GM12878 (cell line): ENCODE measurements around the gene AKR1B15. TPM values are rescaled to one million over a fixed set of nuclear protein-coding genes. Genes with fewer than 3 reads are reported as not detected.
A peak's percentile ranks its signal among the peaks of the same experiment; 100 is the strongest.

ENCODE experiments used
- ASH2L ChIP-seq: fragments of 300-600, 200-600 bp; sonication (generic); IDR thresholded peaks from 2 replicates; pipeline ENCODE4 v1.6.1; 2017; ENCODE audit warnings: low read depth, mild to moderate bottlenecking, borderline replicate concordance
- ATF2 ChIP-seq: IDR thresholded peaks from 2 replicates; pipeline ENCODE4 v1.6.1; 2012; ENCODE audit warnings: low read length, inconsistent platforms
- BACH1 ChIP-seq: fragments of 450-650 bp; IDR thresholded peaks from 2 replicates; pipeline ENCODE4 v1.6.1; 2017; ENCODE audit warnings: mild to moderate bottlenecking, borderline replicate concordance
- BCL11A ChIP-seq: IDR thresholded peaks from 2 replicates; pipeline ENCODE4 v1.6.1; 2011; ENCODE audit warnings: low read depth, low read length
- BHLHE40 ChIP-seq, 2 experiments: fragments of 450-650 bp in 1 of 2; IDR thresholded peaks; 2 replicates each; pipeline ENCODE4 v1.6.1; 2011 to 2017; ENCODE audit warnings: low read depth in 2 of 2, borderline replicate concordance in 1 of 2, improper control_type of control experiment in 1 of 2, low read length in 1 of 2, mild to moderate bottlenecking in 1 of 2
- CBFB ChIP-seq: IDR thresholded peaks from 2 replicates; pipeline ENCODE4 v1.6.1; 2016; ENCODE audit warnings: antibody characterized with exemption, low read depth
- EP300 ChIP-seq, 2 experiments: fragments of 150-350 bp in 1 of 2; IDR thresholded peaks; 2 replicates each; pipeline ENCODE4 v1.6.1; 2011 to 2012; ENCODE audit warnings: low read depth in 2 of 2, low read length in 2 of 2, borderline replicate concordance in 1 of 2, improper control_type of control experiment in 1 of 2, inconsistent platforms in 1 of 2; ENCODE audit not compliant: control insufficient read depth in 1 of 2
- IKZF1 ChIP-seq: fragments of 450-650 bp; conservative IDR thresholded peaks from 2 replicates; pipeline ENCODE4 v1.6.1; 2017; ENCODE audit warnings: antibody characterized with exemption, mild to moderate bottlenecking
- IKZF2 ChIP-seq, 2 experiments: fragments of 450-650 bp; IDR thresholded peaks; 2 replicates each; pipeline ENCODE4 v1.6.1; 2017; ENCODE audit warnings: mild to moderate bottlenecking in 2 of 2, moderate library complexity in 2 of 2
- JUNB ChIP-seq: IDR thresholded peaks from 2 replicates; pipeline ENCODE4 v1.6.1; 2016; ENCODE audit warnings: antibody characterized with exemption, mild to moderate bottlenecking
- MEF2B ChIP-seq: fragments of 450-650 bp; IDR thresholded peaks from 2 replicates; pipeline ENCODE4 v1.6.1; 2018; ENCODE audit warnings: mild to moderate bottlenecking, moderate library complexity; ENCODE audit not compliant: partially characterized antibody, poor library complexity, severe bottlenecking
- NR2F1 ChIP-seq: fragments of 450-650 bp; conservative IDR thresholded peaks from 2 replicates; pipeline ENCODE4 v1.6.1; 2017; ENCODE audit warnings: mild to moderate bottlenecking
- PML ChIP-seq: IDR thresholded peaks from 2 replicates; pipeline ENCODE4 v1.6.1; 2012; ENCODE audit warnings: low read length, inconsistent platforms
- POU2F2 ChIP-seq: IDR thresholded peaks from 3 replicates; pipeline ENCODE4 v1.6.1; 2011; ENCODE audit warnings: low read depth, mild to moderate bottlenecking, low read length, borderline replicate concordance
- RAD21 ChIP-seq: IDR thresholded peaks from 2 replicates; pipeline ENCODE4 v1.6.1; 2011; ENCODE audit warnings: mild to moderate bottlenecking, low read depth, low read length, moderate library complexity; ENCODE audit not compliant: insufficient read depth
- RCOR1 ChIP-seq: conservative IDR thresholded peaks from 2 replicates; pipeline ENCODE4 v1.6.1; 2012; ENCODE audit warnings: low read depth, low read length, improper control_type of control experiment
- RELA ChIP-seq: fragments of 450-650 bp; IDR thresholded peaks from 2 replicates; pipeline ENCODE4 v1.8.0; 2014; ENCODE audit warnings: borderline replicate concordance; ENCODE audit not compliant: partially characterized antibody
- RUNX3 ChIP-seq: IDR thresholded peaks from 2 replicates; pipeline ENCODE4 v1.6.1; 2012; ENCODE audit warnings: low read length, inconsistent platforms
- SMAD1 ChIP-seq: fragments of 450-650 bp; IDR thresholded peaks from 2 replicates; pipeline ENCODE4 v1.6.1; 2018; ENCODE audit warnings: mild to moderate bottlenecking, low read depth; ENCODE audit not compliant: partially characterized antibody
- SMARCA5 ChIP-seq: fragments of 450-650 bp; IDR thresholded peaks from 2 replicates; pipeline ENCODE4 v1.6.1; 2017; ENCODE audit warnings: mild to moderate bottlenecking
- TAF1 ChIP-seq: IDR thresholded peaks from 2 replicates; pipeline ENCODE4 v1.6.1; 2011; ENCODE audit warnings: mild to moderate bottlenecking, low read depth, low read length, borderline replicate concordance
- TBL1XR1 ChIP-seq: IDR thresholded peaks from 2 replicates; pipeline ENCODE4 v1.6.1; 2012; ENCODE audit warnings: low read depth, low read length, improper control_type of control experiment
- TCF12 ChIP-seq: IDR thresholded peaks from 2 replicates; pipeline ENCODE4 v1.6.1; 2011; ENCODE audit warnings: low read depth, mild to moderate bottlenecking, low read length
- TCF3 ChIP-seq: IDR thresholded peaks from 2 replicates; pipeline ENCODE4 v1.6.1; 2012; ENCODE audit warnings: low read depth, mild to moderate bottlenecking, low read length, borderline replicate concordance; ENCODE audit not compliant: insufficient read depth
- TCF7 ChIP-seq: IDR thresholded peaks from 2 replicates; pipeline ENCODE4 v1.6.1; 2014; ENCODE audit warnings: antibody characterized with exemption, borderline replicate concordance
- ZBED1 ChIP-seq: IDR thresholded peaks from 2 replicates; pipeline ENCODE4 v1.6.1; 2016; ENCODE audit warnings: borderline replicate concordance
- ZNF207 ChIP-seq: fragments of 450-650 bp; IDR thresholded peaks from 2 replicates; pipeline ENCODE4 v1.6.1; 2014; ENCODE audit warnings: antibody characterized with exemption, mild to moderate bottlenecking, borderline replicate concordance
- ZNF24 ChIP-seq: fragments of 450-650 bp; IDR thresholded peaks from 2 replicates; pipeline ENCODE4 v1.6.1; 2017; ENCODE audit warnings: antibody characterized with exemption, mild to moderate bottlenecking
- ZNF384 ChIP-seq: IDR thresholded peaks from 2 replicates; pipeline ENCODE4 v1.6.1; 2012; ENCODE audit warnings: low read depth, mild to moderate bottlenecking, low read length, improper control_type of control experiment, borderline replicate concordance
- polyA plus RNA-seq, 11 experiments: library from polyadenylated mRNA; depleted of rRNA in 4 of 11; unstranded in 6 of 11; stranded (reverse) in 5 of 11; fragments of >200 nt; fragmentation: Nextera tagmentation in 4 of 11; fragmentation: Illumina TruSeq in 1 of 11; extraction: Ambion mirVana in 4 of 11; extraction: Trizol in 1 of 11; gene quantifications; 1 replicate in 1 of 11; 2 replicates in 10 of 11; pipeline versions ENCODE4 v1.2.1 to v1.2.3, GENCODE V29; 2011 to 2016; ENCODE audit warnings: inconsistent platforms in 2 of 11, missing spikeins in 2 of 11, low read depth in 1 of 11
- total RNA-seq, 4 experiments: library from RNA; depleted of rRNA in 3 of 4; stranded (reverse); fragments of >200 nt in 3 of 4; fragmentation: Illumina TruSeq in 1 of 4; extraction: Trizol in 1 of 4; gene quantifications; 2 replicates each; pipeline versions ENCODE4 v1.2.1 to v1.2.3, GENCODE V29; 2013 to 2021
- TF ChIP-seq, protein P1 (sequence below): IDR thresholded peaks from 2 replicates; pipeline ENCODE4 v1.6.1; 2011; ENCODE audit warnings: borderline replicate concordance, low read depth, mild to moderate bottlenecking, moderate library complexity, low read length; ENCODE audit not compliant: insufficient read depth, poor library complexity, severe bottlenecking

Gene AKR1B15
- total and polyA plus RNA-seq, 10 of the 15 experiments (the other 5 are each of a cell fraction or from before 2014, with no cell fraction given): 0.06 TPM; not detected in 9

DNA sequence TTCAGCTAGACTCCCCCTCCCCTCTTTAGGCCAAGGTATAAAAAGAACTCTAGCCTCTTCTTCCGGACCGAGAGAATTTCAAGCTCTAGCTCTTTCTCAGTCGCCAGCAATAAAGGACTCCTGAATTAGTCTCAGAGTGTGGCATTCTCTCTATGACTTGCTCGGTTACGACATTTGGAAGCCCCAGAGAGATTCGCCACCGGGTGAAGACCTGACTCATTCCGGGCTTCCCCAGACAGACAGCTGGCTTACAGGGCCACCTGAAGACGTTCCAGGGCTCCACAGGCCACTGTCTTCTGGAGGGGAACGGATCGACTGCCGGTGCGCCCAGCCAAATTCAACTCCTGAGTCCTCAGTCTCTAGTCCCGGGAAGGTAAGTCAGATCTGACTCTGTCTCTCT, at the start of gene AKR1B15 (continued):
- TF ChIP-seq ZNF384: no peak
- no peak for TF ChIP-seq ZNF207
- TF ChIP-seq RELA: peak; percentile 93
- TF ChIP-seq EP300 (IDR thresholded peaks at IDR 0.05; ENCODE audit: borderline replicate concordance in 1 of 2, control insufficient read depth in 1 of 2, low read depth in 2 of 2, low read length in 2 of 2): peak in 1 of 2 experiments; percentile 42; a peak in 1 of 4 replicates
- TF ChIP-seq RCOR1: no peak
- 0 out of 2 replicates have a peak, but pooled peaks have one; percentile 38 for TF ChIP-seq NR2F1
- TF ChIP-seq TCF3: peak; percentile 88; the same call in 1 of the 2 replicates
- TF ChIP-seq TBL1XR1: peak; percentile 60; the same call in 1 of the 2 replicates
- TF ChIP-seq MEF2B: peak; percentile 59
- TF ChIP-seq TAF1: no peak
- TF ChIP-seq ATF2: peak; percentile 92
- peak; percentile 52; the same call in 1 of the 2 replicates for TF ChIP-seq TCF7
- TF ChIP-seq, protein P1, sequence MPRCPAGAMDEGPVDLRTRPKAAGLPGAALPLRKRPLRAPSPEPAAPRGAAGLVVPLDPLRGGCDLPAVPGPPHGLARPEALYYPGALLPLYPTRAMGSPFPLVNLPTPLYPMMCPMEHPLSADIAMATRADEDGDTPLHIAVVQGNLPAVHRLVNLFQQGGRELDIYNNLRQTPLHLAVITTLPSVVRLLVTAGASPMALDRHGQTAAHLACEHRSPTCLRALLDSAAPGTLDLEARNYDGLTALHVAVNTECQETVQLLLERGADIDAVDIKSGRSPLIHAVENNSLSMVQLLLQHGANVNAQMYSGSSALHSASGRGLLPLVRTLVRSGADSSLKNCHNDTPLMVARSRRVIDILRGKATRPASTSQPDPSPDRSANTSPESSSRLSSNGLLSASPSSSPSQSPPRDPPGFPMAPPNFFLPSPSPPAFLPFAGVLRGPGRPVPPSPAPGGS: peak; percentile 43
- TF ChIP-seq JUNB: peak; percentile 95
- peak; percentile 67 for TF ChIP-seq RUNX3
- TF ChIP-seq IKZF2 (IDR thresholded peaks at IDR 0.05): peak; percentile 58 to 76; a peak in 3 of 4 replicates
- 0 out of 2 replicates have a peak, but pooled peaks have one; percentile 18 for TF ChIP-seq ZNF24
- peak; percentile 66; the same call in 1 of the 2 replicates for TF ChIP-seq BACH1
- TF ChIP-seq RAD21: no peak
- TF ChIP-seq PML: peak; percentile 35; the same call in 1 of the 2 replicates
- no peak for TF ChIP-seq SMARCA5
- TF ChIP-seq TCF12: peak; percentile 97
- TF ChIP-seq BCL11A: peak; percentile 75; the same call in 1 of the 2 replicates
- no peak for TF ChIP-seq SMAD1
- TF ChIP-seq BHLHE40 (IDR thresholded peaks at IDR 0.05; ENCODE audit: borderline replicate concordance in 1 of 2, low read depth in 2 of 2, low read length in 1 of 2): peak in 1 of 2 experiments; percentile 41; a peak in 1 of 4 replicates
- peak; percentile 32; the same call in 1 of the 2 replicates for TF ChIP-seq CBFB
- TF ChIP-seq ASH2L: no peak
- TF ChIP-seq POU2F2: 0 out of 3 replicates have a peak, but pooled peaks have one; percentile 32
- peak; percentile 73 for TF ChIP-seq IKZF1
- TF ChIP-seq ZBED1: 0 out of 2 replicates have a peak, but pooled peaks have one; percentile 53
